Measurements from ENCODE around the gene COL4A1.

The COL4A1 gene

DNA sequence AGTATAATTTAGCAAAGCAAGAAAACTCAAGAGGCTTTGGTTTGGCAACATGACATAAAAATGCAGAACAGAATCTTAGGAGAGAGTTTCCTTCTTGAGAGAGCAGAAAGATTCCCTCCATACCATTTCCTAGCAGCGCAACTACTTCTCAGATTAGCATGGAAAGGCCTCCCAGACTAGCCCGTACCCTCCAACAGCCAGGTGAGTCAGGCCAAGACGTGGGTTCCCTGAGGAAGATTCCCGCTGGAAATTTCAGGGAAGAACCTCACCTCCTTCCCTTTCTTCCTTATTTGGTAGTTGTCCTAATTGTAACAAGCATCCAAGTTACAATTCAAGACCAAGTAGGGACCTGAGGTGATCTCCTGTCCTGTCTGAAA is 12.4 kb upstream of the COL4A1 start:
- TF ChIP-seq, protein P1, sequence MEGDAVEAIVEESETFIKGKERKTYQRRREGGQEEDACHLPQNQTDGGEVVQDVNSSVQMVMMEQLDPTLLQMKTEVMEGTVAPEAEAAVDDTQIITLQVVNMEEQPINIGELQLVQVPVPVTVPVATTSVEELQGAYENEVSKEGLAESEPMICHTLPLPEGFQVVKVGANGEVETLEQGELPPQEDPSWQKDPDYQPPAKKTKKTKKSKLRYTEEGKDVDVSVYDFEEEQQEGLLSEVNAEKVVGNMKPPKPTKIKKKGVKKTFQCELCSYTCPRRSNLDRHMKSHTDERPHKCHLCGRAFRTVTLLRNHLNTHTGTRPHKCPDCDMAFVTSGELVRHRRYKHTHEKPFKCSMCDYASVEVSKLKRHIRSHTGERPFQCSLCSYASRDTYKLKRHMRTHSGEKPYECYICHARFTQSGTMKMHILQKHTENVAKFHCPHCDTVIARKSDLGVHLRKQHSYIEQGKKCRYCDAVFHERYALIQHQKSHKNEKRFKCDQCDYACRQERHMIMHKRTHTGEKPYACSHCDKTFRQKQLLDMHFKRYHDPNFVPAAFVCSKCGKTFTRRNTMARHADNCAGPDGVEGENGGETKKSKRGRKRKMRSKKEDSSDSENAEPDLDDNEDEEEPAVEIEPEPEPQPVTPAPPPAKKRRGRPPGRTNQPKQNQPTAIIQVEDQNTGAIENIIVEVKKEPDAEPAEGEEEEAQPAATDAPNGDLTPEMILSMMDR (conservative IDR thresholded peaks at IDR 0.05; ENCODE audit: low read depth, low read length), result no peak
- H3K4me2 ChIP-seq, result no peak overlapping the region
- H3K36me3 ChIP-seq (ENCODE audit: insufficient read depth), result no peaks in the 10 kb centered on the region
- no peak overlapping the region for H3K4me3 ChIP-seq (IDR thresholded peaks at IDR 0.05; ENCODE audit: insufficient read depth, low read depth, low read length)
- H3K9ac ChIP-seq, result no peak overlapping the region
- no peaks in the 10 kb centered on the region for H3K79me2 ChIP-seq (ENCODE audit: insufficient read depth, low read depth)
- no peaks in the 10 kb centered on the region for H3K4me1 ChIP-seq (ENCODE audit: low read depth, poor library complexity, severe bottlenecking)
- H4K20me1 ChIP-seq (ENCODE audit: insufficient read depth), result no peaks in the 10 kb centered on the region
- H3K27me3 ChIP-seq (ENCODE audit: insufficient read depth, low read depth), result no peaks in the 10 kb centered on the region
- H2AFZ ChIP-seq (ENCODE audit: low read depth), result no peak overlapping the region
- no peak overlapping the region for H3K27ac ChIP-seq

DNA sequence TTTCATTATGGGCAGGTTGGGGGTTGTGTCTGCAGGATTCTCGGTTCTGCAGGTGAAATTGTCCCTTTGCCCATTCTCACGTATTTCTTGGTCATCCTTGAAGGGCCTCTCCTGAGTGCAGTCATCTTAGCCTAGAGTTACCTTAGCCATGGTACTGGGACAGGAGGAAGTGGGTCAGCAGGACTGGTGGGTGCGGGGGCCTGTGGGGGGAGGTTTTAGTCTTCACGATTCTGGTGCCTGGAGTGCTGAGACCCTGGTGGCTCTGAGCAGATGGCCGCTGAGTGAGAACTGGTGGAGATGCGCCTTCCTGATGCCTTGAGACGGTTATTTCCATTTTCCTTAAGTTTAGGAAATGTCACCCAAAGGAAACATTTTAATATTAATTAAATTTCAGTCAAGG is 12.0 kb upstream of the COL4A1 start:
- Histone ChIP-seq H3K4me1 (ENCODE audit: low read depth, poor library complexity, severe bottlenecking) (no peaks in the 10 kb centered on the region), H3K36me3 (ENCODE audit: insufficient read depth) (no peaks in the 10 kb centered on the region), H3K27me3 (ENCODE audit: insufficient read depth, low read depth) (no peaks in the 10 kb centered on the region), H3K9ac (no peak overlapping the region), H3K4me3 (IDR thresholded peaks at IDR 0.05; ENCODE audit: insufficient read depth, low read depth, low read length) (no peak overlapping the region), H2AFZ (ENCODE audit: low read depth) (no peak overlapping the region), H4K20me1 (ENCODE audit: insufficient read depth) (no peaks in the 10 kb centered on the region), H3K4me2 (no peak overlapping the region), H3K27ac (no peak overlapping the region), H3K79me2 (ENCODE audit: insufficient read depth, low read depth) (no peaks in the 10 kb centered on the region)
- TF ChIP-seq, protein P1 (conservative IDR thresholded peaks at IDR 0.05; ENCODE audit: low read depth, low read length), result no peak

DNA sequence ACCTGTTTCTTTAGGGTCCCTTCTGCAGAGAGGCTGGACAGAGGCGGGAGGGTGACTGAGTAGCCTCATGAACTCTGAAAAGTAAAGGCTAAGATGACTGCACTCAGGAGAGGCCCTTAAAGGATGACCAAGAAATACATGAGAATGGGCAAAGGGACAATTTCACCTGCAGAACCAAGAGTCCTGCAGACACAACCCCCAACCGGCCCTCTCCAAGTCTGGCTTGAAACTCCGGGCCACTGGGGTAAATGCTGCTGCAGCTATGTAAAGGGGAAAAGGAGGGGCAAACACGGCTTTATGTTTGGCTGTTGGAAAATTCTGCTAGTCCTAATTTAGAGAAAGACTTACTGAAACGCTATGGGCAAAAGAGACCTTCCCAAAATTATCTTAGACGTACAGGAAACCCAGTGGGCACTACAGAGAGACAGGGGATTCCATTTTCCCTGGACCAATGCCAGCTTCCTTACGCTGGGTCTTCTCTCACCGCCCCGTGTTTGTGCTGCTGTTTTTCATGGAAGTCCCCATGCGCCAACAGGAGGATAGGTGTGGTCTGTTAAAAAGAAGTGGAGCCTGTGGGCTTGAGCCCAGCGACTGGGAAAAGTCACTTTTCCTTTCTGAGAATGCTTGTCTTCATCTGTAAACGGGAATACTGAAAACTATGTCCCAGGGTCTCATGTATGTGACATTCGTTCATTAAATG is 10.7 kb upstream of the COL4A1 start:
- Histone ChIP-seq H4K20me1 (ENCODE audit: insufficient read depth) (no peaks in the 10 kb centered on the region), H3K4me1 (ENCODE audit: low read depth, poor library complexity, severe bottlenecking) (no peaks in the 10 kb centered on the region), H3K9ac (no peak overlapping the region), H2AFZ (ENCODE audit: low read depth) (no peak overlapping the region), H3K4me2 (no peak overlapping the region), H3K79me2 (ENCODE audit: insufficient read depth, low read depth) (no peaks in the 10 kb centered on the region), H3K36me3 (ENCODE audit: insufficient read depth) (no peaks in the 10 kb centered on the region), H3K27ac (no peak overlapping the region), H3K27me3 (ENCODE audit: insufficient read depth, low read depth) (no peaks in the 10 kb centered on the region), H3K4me3 (IDR thresholded peaks at IDR 0.05; ENCODE audit: insufficient read depth, low read depth, low read length) (no peak overlapping the region)
- TF ChIP-seq, protein P1 (conservative IDR thresholded peaks at IDR 0.05; ENCODE audit: low read depth, low read length), result no peak

DNA sequence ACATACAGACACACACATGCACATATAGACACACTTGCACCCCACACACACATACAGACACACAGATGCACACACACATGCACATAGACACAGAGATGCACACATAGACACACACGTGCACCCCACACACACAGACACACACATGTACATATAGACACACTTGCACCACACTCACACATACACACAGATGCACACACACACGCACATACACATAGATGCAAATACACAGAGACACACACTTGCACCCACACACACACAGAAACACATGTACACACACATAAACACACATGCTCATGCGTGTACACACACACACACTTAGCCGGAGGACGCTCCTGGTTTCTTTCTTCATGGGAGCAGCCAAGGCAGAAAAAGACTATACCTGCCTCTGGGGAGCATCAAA is 10.1 kb upstream of the COL4A1 start:
- H3K27ac ChIP-seq, result no peak overlapping the region
- H2AFZ ChIP-seq (ENCODE audit: low read depth), result no peak overlapping the region
- no peak overlapping the region for H3K4me3 ChIP-seq (IDR thresholded peaks at IDR 0.05; ENCODE audit: insufficient read depth, low read depth, low read length)
- H3K79me2 ChIP-seq (ENCODE audit: insufficient read depth, low read depth), result no peaks in the 10 kb centered on the region
- H3K4me2 ChIP-seq, result no peak overlapping the region
- TF ChIP-seq, protein P1 (conservative IDR thresholded peaks at IDR 0.05; ENCODE audit: low read depth, low read length), result no peak
- H3K4me1 ChIP-seq (ENCODE audit: low read depth, poor library complexity, severe bottlenecking), result no peaks in the 10 kb centered on the region
- no peaks in the 10 kb centered on the region for H3K27me3 ChIP-seq (ENCODE audit: insufficient read depth, low read depth)
- no peak overlapping the region for H3K9ac ChIP-seq
- no peaks in the 10 kb centered on the region for H4K20me1 ChIP-seq (ENCODE audit: insufficient read depth)
- H3K36me3 ChIP-seq (ENCODE audit: insufficient read depth), result no peaks in the 10 kb centered on the region
